Ishikawa (cell line): ENCODE measurements around the gene ALG11.

Experiments used
- FOXM1 ChIP-seq: IDR thresholded peaks from 2 replicates; pipeline ENCODE4 v1.6.1; 2012; ENCODE audit warnings: low read depth, borderline replicate concordance
- RAD21 ChIP-seq: IDR thresholded peaks from 2 replicates; pipeline ENCODE4 v1.6.1; 2012; ENCODE audit warnings: low read depth
- TAF1 ChIP-seq: IDR thresholded peaks from 2 replicates; pipeline ENCODE4 v1.6.1; 2012; ENCODE audit warnings: low read depth, mild to moderate bottlenecking
- TCF12 ChIP-seq: IDR thresholded peaks from 2 replicates; pipeline ENCODE4 v1.6.1; 2012; ENCODE audit warnings: low read depth
- YY1 ChIP-seq: IDR thresholded peaks from 2 replicates; pipeline ENCODE4 v1.6.1; 2012; ENCODE audit warnings: low read depth
- TF ChIP-seq, protein P1 (sequence below): IDR thresholded peaks from 2 replicates; pipeline ENCODE4 v1.6.1; 2012
- TF ChIP-seq, protein P2 (sequence below): IDR thresholded peaks from 2 replicates; pipeline ENCODE4 v1.6.1; 2012

- TF ChIP-seq YY1, result no peak
- no peak for TF ChIP-seq TCF12
- TF ChIP-seq, protein P1, sequence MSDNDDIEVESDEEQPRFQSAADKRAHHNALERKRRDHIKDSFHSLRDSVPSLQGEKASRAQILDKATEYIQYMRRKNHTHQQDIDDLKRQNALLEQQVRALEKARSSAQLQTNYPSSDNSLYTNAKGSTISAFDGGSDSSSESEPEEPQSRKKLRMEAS, result no peak
- TF ChIP-seq FOXM1, result no peak
- no peak for TF ChIP-seq RAD21
- TF ChIP-seq, protein P2, sequence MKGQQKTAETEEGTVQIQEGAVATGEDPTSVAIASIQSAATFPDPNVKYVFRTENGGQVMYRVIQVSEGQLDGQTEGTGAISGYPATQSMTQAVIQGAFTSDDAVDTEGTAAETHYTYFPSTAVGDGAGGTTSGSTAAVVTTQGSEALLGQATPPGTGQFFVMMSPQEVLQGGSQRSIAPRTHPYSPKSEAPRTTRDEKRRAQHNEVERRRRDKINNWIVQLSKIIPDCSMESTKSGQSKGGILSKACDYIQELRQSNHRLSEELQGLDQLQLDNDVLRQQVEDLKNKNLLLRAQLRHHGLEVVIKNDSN, result no peak
- TF ChIP-seq TAF1, result no peak
These were observed 8.0 kb downstream of the ALG11 start for GRCh38 chr13:52020191-52020590.
